HG03520 (cell line): ENCODE data around the gene DVL3.
A peak's percentile ranks its signal among the peaks of the same experiment; 100 is the strongest.
"Not testable (repeated sequence)": the region's sequence is repeated elsewhere in the genome, so short reads cannot be mapped to it uniquely, and the experiment has no call there.

ENCODE experiments used
- ATAC-seq: cut with Tn5 transposase; IDR thresholded peaks from one replicate; pipeline ENCODE4 v1.9.1; 2021; ENCODE audit warnings: mild to moderate bottlenecking, moderate library complexity; ENCODE audit not compliant: unreplicated experiment

Gene DVL3

DNA sequence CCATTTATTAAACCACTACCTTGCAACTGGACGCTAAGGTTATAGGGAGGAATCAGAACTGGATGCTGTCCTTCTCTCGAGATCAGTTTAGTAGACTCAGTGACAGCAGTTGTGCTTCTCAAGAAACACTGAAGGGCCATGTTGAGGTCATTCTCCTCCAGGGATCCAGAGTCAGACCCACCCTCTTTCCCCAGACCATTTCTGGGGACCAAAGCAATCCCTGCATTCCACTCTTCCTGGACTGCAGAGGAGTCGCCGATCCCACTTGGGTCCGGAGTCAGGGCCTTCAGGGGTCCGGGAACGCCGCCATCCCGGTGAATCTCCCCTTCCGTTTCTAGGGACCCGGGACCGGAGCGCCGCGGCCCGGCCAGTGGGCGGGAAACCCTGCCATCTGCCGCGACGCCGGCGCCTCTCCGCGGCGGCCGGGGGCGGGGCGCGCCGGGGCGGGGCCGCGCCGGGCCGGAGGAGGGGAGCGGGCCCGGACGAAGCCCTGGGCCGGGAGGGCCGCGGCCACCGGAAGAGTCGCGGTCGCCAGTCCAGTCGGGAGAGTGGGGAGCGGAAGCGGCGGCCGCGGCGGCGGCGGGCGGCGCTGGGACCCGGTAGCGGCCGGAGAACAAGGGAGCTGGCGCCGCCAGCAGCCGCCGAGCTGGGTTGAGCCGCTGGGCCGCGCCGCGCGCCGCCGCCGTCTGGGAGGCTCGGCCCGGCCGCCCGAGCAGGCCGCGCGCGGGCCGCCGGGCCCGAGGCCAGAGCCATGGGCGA, at the start of gene DVL3:
Gene DVL3 (plus strand): TSS at position 493 of the 759 bp plus-strand sequence. CDS start 259 bp downstream, at position 752.
- peak; percentile 67 for ATAC-seq

DNA sequence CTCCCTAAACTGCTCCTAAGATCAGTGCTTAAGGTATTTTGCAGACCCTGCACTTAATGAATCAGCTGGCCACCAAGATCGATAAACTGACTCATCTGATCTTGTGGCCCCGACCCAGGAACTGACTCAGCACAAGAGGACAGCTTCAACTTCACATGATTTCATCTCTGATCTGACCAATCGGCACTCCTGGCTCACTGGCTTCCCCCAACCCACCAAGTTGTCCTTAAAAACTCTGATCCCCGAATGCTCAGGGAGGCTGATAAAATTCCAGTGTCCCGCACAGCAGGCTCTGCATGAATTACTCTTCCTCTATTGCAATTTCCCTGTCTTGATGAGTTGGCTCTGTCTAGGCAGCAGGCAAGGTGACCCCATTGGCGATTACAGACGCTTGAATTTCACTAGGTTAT, 44.9 kb upstream of the DVL3 start:
- no peak for ATAC-seq

DNA sequence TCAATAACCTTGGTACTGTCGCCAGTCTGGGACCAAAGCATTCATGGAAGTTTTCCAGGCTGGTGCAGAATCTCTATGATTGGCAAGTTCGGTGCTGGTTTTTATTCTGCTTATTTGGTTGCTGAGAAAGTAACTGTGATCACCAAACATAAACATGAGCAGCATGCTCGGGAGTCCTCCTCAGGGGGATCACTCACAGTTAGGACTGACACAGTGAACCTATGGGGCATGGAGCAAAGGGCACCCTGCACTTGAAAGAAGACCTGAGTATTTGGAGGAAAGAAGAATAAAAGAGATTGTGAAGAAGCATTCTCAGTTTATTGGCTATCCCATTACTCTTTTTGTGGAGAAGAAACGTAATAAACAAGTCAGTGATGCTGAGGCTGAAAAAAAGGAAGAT, 39.2 kb upstream of the DVL3 start:
- ATAC-seq = no peak

DNA sequence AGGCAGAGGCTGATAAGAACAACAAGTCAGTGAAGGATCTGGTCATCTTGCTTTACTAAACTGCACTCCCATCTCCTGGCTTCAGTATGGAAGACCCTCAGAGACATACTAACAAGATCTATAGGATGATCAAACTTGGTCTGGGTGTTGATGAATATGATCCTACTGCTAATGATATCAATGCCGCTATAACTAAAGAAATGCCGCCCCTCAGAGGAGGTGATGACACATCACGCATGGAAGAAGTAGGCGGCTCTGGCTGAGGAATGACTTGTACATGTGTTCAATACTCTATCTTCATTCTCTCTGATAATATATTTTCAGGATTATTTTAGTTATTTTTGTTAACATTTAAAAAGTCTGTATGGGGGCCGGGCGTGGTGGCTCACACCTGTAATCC, 37.5 kb upstream of the DVL3 start:
- ATAC-seq = no peak

DNA sequence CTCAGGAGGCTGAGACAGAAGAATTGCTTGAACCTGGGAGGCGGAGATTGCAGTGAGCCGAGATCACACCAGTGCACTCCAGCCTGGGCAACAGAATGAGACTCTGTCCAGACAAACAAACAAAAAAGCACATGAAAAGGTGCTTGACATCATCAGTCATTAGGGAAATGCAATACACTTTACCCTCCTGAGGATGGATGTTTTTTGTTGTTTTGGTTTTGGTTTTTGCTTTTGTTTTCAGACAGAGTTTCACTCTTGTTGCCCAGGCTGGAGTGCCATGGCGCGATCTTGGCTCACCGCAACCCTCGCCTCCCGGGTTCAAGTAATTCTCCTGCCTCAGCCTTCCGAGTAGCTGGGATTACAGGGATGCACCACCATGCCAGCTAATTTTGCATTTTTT, 34.1 kb upstream of the DVL3 start:
- not testable (repeated sequence) for ATAC-seq

DNA sequence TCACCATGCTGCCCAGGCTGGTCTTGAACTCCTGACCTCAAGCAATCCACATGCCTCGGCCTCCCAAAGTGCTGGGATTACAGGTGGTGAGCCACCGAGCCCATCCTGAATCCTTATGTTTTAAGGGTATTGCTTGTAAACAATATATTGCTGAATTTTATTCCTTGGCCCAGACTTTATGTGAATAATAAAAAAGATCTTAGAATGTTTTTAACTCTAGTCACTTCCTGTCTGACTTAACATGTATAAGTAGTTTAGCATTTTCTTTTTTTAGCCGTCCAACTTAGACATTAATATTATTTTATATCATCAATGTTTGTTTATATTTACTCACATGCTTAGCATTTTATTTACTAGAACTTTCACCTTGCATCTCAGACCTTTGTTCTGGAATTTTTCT, 29.2 kb upstream of the DVL3 start:
- no peak for ATAC-seq

DNA sequence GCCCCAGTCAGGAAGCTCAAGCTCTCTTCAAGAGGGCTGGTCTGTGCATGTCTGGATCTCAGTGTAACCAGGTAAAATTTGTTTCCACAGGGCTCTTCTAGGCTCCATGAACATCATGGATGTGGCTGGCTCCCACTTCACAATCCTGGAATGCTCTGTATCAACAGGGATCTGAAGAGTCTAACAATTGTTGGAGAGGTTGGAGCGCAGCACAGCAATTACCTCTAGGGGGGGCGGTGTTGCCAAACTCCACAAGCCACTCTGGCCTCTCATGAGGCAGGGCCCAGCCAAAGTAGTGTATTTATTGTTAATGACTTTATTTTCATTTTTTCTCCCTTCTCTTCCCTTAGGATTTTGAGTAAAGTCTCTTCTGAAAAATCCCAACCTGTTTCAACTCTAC, 26.2 kb upstream of the DVL3 start:
- ATAC-seq = no peak

DNA sequence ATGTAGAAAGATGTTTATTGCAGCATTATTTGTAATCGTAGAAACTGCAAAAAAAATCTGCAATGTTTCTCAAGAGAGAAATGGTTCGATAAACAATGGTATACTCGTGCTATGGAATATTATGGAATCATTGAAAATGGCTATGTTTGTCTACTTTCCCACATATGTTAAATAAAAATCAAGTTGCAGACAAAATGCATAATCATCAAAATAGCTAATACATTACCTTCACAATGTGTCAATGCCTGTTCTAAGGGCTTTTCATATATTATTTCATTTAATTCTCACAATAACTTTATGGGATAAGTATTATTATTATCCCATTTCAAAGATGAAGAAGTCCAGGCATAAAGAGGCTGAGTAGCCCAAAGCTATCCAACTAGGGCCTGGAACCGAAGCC, 22.2 kb upstream of the DVL3 start:
- ATAC-seq = no peak

DNA sequence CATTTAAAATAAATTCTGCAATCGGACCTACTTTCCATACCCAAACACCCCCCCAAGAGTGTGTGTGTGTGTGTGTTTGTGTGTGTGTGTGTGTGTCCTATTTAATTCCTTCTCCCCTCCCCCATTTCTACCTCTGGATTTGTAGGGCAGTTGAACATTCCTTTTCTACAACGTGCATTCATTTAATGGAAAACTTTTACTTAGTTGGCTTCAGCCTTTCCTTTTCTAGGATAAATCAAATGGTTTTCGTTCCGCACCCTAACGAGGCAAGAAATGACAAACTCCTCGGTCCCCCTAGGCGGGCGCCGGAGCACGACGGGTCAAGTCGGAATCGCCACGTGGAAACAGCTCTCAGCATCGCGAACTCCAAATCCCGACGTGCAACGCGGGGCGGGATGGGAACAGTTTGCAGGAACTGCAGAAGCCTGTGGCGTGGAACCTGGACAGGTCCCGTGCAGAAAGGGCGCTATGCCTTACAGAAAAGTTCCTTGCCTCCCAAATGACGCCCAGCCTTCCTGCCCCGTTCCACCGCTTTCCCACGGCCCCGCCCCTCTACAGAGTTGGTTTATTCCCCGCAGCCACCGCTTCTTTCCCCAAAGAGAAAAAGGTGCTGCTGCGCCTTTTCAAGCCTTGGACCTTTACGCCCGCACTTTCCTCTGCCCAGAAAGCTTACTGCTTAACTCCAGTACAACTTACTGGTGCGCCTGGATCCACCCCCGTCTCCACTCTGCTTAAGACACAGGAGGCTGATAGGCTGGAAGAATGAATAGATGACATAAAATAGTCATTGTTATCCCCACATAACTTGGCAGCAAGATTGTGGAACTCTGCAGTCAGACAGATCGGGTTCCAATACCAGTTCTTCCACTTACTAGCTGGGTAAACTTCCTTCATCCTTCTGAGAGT, 21.1 kb upstream of the DVL3 start:
- ATAC-seq = no peak

DNA sequence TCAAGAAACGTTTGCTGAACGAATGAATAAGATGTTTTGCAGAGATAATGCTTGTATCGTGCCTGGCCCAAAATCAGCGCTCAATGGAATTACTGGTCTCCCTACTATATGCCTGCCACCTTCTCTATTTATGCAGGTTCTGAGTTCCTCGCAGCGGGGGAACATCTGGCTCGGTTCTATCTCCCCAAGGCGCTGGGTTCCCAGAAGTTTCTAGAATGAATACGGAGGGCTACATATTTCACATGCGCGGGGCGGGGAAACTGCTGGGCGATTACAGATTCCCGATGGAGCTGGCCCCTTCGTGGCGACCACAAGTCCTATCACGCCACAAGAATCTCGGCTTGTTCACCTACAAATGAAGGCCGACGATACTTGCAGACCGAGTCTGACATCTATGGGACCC, 20.4 kb upstream of the DVL3 start:
- no peak for ATAC-seq

DNA sequence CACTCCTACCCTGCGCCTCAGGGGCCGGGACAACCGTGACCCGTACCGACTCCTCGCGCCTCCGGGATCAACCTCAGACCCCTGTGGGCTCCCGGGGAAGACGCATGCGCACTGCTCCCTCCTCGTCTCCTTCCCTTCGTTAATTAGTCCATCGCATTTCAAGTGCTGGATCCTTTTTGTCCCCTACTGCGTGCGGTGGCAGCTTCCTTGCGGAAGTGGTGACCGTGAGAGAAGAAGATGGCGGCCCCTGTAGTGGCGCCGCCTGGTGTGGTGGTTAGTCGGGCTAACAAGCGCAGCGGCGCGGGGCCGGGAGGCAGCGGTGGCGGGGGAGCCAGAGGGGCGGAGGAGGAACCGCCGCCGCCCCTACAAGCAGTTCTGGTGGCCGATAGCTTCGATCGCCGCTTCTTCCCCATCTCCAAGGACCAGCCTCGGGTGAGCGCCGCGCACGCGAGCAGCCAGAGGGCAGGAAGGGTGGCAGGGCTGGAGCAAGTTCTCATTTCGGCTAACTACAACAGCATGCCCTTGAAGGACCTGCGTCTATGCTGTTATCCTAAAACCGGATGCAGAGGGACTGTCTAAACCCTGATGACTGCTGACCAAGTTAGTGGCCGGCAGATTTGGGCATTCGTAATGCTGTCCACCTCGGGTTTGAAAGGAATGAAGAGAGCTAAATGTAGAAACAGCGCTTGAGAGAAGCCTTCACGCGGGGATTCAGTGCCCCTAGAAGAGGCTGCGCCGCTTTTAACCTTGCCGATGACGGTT, 19.8 kb upstream of the DVL3 start, which contains the start of gene EIF2B5:
Gene EIF2B5 (plus strand): TSS at position 210 of the 762 bp plus-strand sequence. CDS start 28 bp downstream, at position 238.
- peak; percentile 89 for ATAC-seq

DNA sequence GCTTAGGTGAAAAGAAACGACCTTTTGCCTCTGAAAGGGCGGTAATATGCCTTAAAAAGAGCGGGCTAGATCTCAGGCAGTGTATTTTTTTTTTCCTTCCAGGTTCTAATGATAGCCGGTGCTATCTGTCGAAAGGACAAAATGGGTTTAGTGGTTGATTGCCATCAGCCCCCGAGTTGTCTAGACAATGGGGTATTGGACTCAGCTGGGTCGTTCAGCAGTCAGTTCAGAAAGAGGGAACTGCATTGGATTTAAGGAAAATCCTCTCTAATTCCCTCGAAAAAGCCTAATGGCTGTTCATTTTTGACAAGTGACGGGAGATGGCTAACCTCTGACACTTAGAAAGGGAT, 19.3 kb upstream of the DVL3 start:
- ATAC-seq = no peak

DNA sequence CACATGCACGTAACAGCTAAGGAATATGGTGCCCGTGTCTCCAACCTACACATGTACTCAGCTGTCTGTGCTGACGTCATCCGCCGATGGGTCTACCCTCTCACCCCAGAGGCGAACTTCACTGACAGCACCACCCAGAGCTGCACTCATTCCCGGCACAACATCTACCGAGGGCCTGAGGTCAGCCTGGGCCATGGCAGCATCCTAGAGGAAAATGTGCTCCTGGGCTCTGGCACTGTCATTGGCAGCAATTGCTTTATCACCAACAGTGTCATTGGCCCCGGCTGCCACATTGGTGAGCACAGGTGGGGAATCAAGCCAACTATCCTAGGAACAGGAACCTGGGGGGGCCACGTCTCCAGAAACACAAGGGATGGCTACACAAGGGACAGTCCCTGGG, 14.7 kb upstream of the DVL3 start:
- ATAC-seq = no peak

DNA sequence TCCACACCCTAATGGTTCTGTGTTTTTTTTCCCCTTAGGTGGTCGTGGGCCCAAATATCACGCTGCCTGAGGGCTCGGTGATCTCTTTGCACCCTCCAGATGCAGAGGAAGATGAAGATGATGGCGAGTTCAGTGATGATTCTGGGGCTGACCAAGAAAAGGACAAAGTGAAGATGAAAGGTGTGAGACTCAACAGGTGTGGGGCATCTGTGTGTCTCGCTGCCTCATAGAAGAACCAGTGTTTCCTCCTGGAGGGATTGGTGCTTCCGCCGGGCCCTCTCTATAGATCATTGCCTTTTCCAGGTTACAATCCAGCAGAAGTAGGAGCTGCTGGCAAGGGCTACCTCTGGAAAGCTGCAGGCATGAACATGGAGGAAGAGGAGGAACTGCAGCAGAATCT, 13.0 kb upstream of the DVL3 start:
- ATAC-seq = no peak

DNA sequence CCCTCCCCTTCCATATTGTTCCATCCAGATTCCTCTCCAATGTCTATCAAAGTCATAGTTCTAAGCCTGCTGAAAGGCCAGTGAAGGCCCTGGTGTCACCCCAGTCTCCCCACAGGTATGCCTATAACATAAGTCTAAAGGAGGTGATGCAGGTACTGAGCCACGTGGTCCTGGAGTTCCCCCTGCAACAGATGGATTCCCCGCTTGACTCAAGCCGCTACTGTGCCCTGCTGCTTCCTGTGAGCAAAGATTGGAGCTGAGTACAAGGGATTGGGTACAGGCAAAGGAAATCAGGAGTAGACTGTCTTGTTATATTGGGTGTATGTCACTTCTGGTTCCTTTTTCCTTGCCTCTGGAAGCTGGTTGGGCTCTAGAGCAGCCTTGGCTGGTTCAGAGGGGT, 11.8 kb upstream of the DVL3 start:
- ATAC-seq = no peak

DNA sequence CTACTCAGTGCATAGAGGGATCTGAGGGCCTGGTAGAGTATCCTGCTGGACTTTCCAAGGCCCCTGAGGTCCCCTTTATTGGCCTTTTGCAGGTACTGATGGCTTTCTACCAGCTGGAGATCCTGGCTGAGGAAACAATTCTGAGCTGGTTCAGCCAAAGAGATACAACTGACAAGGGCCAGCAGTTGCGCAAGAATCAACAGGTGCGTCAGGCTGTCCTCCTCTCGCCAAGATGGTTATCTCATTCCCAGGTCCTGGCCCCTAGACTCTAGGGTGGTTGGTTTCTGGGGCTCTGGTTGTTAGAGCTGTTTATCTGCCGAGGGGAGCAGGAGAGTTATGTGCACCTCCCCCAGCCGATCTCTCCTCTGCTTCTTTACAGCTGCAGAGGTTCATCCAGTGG, 10.7 kb upstream of the DVL3 start:
- ATAC-seq = no peak

DNA sequence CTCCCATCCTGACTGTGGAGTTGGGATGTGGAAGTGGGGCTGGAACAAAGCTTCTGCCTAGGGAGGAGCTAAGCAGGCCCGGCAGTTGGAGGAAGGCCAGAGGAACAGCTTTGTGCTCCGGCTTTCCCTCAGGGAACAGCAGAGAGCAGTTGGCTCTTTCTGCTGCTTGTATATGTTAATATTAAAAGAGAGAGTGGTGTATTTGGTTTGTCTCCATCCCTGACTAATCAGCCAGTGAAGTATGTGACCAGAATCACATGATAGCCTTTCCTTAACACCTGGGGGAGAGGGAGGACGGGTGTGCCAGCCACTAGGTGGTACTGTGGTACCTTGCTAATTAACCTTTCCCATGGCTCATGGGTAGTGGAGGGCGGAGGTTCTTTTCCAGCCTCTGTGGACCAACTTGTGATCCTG, 10.1 kb upstream of the DVL3 start:
- no peak for ATAC-seq

DNA sequence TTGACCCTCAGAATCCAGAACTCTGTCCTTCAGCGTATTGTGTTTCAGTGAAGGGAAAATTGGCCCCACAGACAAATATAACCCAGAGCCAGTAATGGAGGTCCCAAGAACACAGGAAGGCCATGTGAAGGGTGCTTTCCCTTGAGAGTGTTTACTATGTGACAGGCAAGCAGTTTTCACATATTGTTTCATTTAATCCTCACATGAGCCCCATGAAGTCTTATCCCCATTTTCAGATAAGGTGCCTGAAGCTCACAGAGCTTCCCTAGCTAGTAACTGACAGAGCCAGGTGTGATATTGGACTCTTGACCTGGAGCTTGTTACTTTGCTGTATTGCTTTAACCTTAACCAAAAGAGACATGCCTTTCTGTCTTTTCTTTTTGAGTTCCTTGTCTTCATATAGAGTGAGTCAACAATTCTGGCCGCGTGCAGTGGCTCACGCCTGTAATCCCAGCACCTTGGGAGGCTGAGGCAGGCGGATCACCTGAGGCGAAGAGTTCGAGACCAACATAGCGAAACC, 9.4 kb upstream of the DVL3 start:
- no peak for ATAC-seq

DNA sequence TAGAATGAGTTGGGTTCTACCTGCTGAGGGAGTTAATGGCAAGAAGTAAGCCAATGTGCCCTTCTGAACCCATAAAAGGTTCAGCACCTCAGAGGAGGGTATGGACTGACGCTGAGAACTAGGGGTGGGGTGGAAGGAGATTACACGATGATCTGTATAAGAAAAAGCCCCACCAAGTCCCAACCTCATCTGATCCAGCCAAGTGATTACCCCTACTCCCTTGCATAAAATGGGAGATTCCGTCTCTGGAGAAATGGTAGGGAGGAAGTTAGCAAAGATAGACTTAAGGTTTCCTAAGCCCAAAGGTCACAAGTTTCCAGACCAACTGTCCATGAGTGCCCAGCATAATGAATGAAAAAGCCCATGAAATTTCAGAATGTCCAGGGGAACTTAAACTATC, 7.1 kb upstream of the DVL3 start:
- no peak for ATAC-seq

DNA sequence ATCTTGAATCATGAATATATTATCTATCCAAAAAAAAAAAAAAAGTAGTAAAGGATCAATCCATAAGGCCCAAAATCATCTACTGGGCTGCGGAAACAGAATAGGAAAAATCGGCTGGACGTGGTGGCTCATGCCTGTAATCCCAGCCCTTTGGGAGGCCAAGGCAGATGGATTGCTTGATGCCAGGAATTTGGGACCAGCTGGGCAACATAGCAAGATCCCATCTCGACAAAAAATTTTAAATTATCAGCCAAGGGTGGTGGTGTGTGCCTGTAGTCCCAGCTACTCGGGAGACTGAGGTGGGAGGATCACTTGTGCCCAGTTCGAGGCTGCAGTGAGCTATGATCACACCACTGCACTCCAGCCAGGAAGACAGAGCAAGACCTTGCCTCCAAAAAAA, 6.1 kb upstream of the DVL3 start:
- no peak for ATAC-seq

DNA sequence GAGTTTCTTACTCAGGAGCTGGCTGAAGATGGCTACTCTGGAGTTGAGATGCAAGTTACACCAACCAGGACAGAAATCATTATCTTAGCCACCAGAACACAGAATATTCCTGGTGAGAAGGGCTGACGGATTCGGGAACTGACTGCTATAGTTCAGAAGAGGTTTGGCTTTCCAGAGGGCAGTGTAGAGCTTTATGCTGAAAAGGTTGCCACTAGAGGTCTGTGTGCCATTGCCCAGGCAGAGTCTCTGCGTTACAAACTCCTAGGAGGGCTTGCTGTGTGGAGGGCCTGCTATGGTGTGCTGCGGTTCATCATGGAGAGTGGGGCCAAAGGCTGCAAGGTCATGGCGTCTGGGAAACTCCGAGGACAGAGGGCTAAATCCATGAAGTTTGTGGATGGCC, 5.4 kb upstream of the DVL3 start:
- ATAC-seq = not testable (repeated sequence)
